GM23338 (cell line): ENCODE measurements around the gene C2orf81. TPM values are rescaled to one million over a fixed set of nuclear protein-coding genes. Genes with fewer than 3 reads are reported as not detected.
"Not testable (repeated sequence)": the region's sequence is repeated elsewhere in the genome, so short reads cannot be mapped to it uniquely, and the experiment has no call there.

ENCODE experiments used
- ATAC-seq: fragments of 200-7000 bp; cut with Tn5 transposase; 3 replicates; pipeline ENCODE4 v1.9.1; 2020
- DNase-seq: peaks from one replicate; pipeline ENCODE4 v3.0.0-alpha.2; 2015; ENCODE audit warnings: low spot score
- H2AFZ ChIP-seq: fragments of 200-600 bp; sonication (generic); 2 replicates; pipeline ENCODE4 v1.8.0; 2016; ENCODE audit warnings: antibody characterized with exemption, mild to moderate bottlenecking, moderate library complexity
- H3F3A ChIP-seq: fragments of 200-600 bp; sonication (generic); replicated peaks from 2 replicates; pipeline ENCODE4 v1.8.0; 2017; ENCODE audit warnings: antibody characterized with exemption, mixed run types, low read depth
- H3K27ac ChIP-seq: fragments of 200-600 bp; sonication (generic); 2 replicates; pipeline ENCODE4 v1.6.1; 2016; ENCODE audit warnings: low read depth
- H3K27me3 ChIP-seq: fragments of 200-600 bp; sonication (generic); 2 replicates; pipeline ENCODE4 v1.8.0; 2016; ENCODE audit warnings: mild to moderate bottlenecking, mixed run types, moderate library complexity; ENCODE audit not compliant: insufficient read depth
- H3K36me3 ChIP-seq: fragments of 200-600 bp; sonication (generic); 2 replicates; pipeline ENCODE4 v1.8.0; 2016; ENCODE audit warnings: mild to moderate bottlenecking; ENCODE audit not compliant: insufficient read depth
- H3K4me1 ChIP-seq: fragments of 200-600 bp; sonication (generic); 2 replicates; pipeline ENCODE4 v1.8.0; 2016; ENCODE audit warnings: mild to moderate bottlenecking, moderate library complexity; ENCODE audit not compliant: insufficient read depth
- H3K4me2 ChIP-seq: fragments of 200-600 bp; sonication (generic); 2 replicates; pipeline ENCODE4 v1.7.1; 2017; ENCODE audit warnings: mixed run types
- H3K4me3 ChIP-seq: fragments of 200-600 bp; sonication (generic); 2 replicates; pipeline ENCODE4 v1.6.1; 2016; ENCODE audit warnings: mixed run types
- H3K79me2 ChIP-seq: fragments of 200-600 bp; sonication (generic); replicated peaks from 2 replicates; pipeline ENCODE4 v1.8.0; 2017; ENCODE audit warnings: mild to moderate bottlenecking; ENCODE audit not compliant: insufficient read depth
- H3K9me2 ChIP-seq: fragments of 200-600 bp; sonication (generic); 2 replicates; pipeline ENCODE4 v1.8.0; 2017; ENCODE audit not compliant: insufficient read depth
- H4K20me1 ChIP-seq: fragments of 200-600 bp; sonication (generic); replicated peaks from 2 replicates; pipeline ENCODE4 v1.8.0; 2017; ENCODE audit warnings: mild to moderate bottlenecking; ENCODE audit not compliant: insufficient read depth
- H3K27ac Mint-ChIP-seq: 2 replicates; pipeline ENCODE4 v1.8.0; 2020; ENCODE audit warnings: inconsistent platforms, mild to moderate bottlenecking, moderate library complexity, mixed read lengths
- H3K27me3 Mint-ChIP-seq: 3 replicates; pipeline ENCODE4 v1.8.0; 2022; ENCODE audit warnings: low read depth, mild to moderate bottlenecking, moderate library complexity, mixed read lengths, inconsistent platforms; ENCODE audit not compliant: insufficient read depth, poor library complexity
- H3K36me3 Mint-ChIP-seq: 3 replicates; pipeline ENCODE4 v1.8.0; 2021; ENCODE audit warnings: low read depth, mild to moderate bottlenecking, inconsistent platforms, moderate library complexity, mixed read lengths
- H3K4me1 Mint-ChIP-seq: 3 replicates; pipeline ENCODE4 v1.8.0; 2020; ENCODE audit warnings: mild to moderate bottlenecking, inconsistent platforms, mixed read lengths
- H3K4me3 Mint-ChIP-seq: 3 replicates; pipeline ENCODE4 v1.8.0; 2021; ENCODE audit warnings: moderate library complexity, mild to moderate bottlenecking, inconsistent platforms, mixed read lengths
- H3K9me3 Mint-ChIP-seq: 3 replicates; pipeline ENCODE4 v1.8.0; 2020; ENCODE audit warnings: moderate library complexity, mild to moderate bottlenecking, inconsistent platforms, mixed read lengths
- ETS1 ChIP-seq: IDR thresholded peaks from 2 replicates; pipeline ENCODE4 v1.6.1; 2016; ENCODE audit warnings: antibody characterized with exemption
- EZH2 ChIP-seq: fragments of 200-600 bp; sonication (generic); IDR thresholded peaks from one replicate; pipeline ENCODE4 v1.8.0; 2017; ENCODE audit warnings: antibody characterized with exemption, mild to moderate bottlenecking, low read depth; ENCODE audit not compliant: unreplicated experiment
- polyA plus RNA-seq: library from polyadenylated mRNA; unstranded; fragments of >200 nt; fragmentation: Nextera tagmentation; extraction: Ambion mirVana; gene quantifications from 2 replicates; pipeline ENCODE4 v1.2.1, GENCODE V29; 2016
- total RNA-seq: library from RNA; depleted of rRNA; stranded (reverse); fragments of >200 nt; shearing (Covaris generic); gene quantifications from 2 replicates; pipeline ENCODE4 v1.2.3, GENCODE V29; 2014
- TF ChIP-seq, protein P1 (sequence below): fragments of 250-450 bp; sonication (Bioruptor Pico); IDR thresholded peaks from 2 replicates; pipeline ENCODE4 v1.5.0; 2020; ENCODE audit warnings: mild to moderate bottlenecking, moderate library complexity

The C2orf81 gene
- total and polyA plus RNA-seq, 2 experiments from 2014 or later = 3.8 to 4.6 TPM

DNA sequence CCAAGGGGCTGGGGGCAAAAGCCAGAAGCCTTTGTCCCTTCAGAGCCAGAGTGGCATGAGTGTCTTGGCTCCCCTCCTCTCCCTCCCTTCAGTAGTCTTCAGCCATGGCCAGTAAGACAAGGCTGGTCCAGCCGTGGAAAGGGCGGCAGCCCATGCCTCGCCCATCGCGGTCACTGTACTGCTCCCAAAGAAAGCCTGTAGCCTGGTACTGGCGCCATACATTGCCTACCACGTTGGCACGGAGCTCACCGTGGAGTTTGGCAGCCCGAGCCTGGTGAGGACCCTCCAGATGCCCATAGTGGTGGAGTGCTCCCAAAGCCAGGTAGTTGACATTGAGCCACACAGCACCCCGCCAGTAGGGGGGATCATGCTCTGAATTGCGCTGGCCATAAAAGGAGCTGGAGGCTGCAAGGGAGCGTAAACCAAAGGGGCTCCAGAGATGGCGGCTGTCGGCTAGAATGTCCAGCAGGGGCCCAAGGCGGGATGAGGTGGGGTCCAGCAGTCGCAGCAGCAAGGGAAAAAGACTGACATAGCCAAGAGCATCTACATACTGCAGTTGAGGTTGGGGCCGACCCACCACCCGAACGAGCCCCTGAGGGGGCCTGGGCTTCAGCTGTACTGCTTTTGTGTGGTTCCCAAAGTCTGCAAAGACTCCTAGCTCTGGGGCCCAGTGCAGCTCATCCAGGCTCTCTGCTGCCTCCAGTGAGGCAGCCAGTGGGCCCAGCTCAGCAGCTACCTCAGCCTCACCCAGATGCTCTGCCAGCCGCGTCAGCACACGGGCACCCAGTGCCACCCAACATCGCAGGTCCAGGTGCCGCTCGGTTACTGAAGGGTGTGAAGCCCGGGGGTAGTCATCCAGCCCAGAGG, 40.0 kb upstream of the C2orf81 start (continued):
- TF ChIP-seq, protein P1, sequence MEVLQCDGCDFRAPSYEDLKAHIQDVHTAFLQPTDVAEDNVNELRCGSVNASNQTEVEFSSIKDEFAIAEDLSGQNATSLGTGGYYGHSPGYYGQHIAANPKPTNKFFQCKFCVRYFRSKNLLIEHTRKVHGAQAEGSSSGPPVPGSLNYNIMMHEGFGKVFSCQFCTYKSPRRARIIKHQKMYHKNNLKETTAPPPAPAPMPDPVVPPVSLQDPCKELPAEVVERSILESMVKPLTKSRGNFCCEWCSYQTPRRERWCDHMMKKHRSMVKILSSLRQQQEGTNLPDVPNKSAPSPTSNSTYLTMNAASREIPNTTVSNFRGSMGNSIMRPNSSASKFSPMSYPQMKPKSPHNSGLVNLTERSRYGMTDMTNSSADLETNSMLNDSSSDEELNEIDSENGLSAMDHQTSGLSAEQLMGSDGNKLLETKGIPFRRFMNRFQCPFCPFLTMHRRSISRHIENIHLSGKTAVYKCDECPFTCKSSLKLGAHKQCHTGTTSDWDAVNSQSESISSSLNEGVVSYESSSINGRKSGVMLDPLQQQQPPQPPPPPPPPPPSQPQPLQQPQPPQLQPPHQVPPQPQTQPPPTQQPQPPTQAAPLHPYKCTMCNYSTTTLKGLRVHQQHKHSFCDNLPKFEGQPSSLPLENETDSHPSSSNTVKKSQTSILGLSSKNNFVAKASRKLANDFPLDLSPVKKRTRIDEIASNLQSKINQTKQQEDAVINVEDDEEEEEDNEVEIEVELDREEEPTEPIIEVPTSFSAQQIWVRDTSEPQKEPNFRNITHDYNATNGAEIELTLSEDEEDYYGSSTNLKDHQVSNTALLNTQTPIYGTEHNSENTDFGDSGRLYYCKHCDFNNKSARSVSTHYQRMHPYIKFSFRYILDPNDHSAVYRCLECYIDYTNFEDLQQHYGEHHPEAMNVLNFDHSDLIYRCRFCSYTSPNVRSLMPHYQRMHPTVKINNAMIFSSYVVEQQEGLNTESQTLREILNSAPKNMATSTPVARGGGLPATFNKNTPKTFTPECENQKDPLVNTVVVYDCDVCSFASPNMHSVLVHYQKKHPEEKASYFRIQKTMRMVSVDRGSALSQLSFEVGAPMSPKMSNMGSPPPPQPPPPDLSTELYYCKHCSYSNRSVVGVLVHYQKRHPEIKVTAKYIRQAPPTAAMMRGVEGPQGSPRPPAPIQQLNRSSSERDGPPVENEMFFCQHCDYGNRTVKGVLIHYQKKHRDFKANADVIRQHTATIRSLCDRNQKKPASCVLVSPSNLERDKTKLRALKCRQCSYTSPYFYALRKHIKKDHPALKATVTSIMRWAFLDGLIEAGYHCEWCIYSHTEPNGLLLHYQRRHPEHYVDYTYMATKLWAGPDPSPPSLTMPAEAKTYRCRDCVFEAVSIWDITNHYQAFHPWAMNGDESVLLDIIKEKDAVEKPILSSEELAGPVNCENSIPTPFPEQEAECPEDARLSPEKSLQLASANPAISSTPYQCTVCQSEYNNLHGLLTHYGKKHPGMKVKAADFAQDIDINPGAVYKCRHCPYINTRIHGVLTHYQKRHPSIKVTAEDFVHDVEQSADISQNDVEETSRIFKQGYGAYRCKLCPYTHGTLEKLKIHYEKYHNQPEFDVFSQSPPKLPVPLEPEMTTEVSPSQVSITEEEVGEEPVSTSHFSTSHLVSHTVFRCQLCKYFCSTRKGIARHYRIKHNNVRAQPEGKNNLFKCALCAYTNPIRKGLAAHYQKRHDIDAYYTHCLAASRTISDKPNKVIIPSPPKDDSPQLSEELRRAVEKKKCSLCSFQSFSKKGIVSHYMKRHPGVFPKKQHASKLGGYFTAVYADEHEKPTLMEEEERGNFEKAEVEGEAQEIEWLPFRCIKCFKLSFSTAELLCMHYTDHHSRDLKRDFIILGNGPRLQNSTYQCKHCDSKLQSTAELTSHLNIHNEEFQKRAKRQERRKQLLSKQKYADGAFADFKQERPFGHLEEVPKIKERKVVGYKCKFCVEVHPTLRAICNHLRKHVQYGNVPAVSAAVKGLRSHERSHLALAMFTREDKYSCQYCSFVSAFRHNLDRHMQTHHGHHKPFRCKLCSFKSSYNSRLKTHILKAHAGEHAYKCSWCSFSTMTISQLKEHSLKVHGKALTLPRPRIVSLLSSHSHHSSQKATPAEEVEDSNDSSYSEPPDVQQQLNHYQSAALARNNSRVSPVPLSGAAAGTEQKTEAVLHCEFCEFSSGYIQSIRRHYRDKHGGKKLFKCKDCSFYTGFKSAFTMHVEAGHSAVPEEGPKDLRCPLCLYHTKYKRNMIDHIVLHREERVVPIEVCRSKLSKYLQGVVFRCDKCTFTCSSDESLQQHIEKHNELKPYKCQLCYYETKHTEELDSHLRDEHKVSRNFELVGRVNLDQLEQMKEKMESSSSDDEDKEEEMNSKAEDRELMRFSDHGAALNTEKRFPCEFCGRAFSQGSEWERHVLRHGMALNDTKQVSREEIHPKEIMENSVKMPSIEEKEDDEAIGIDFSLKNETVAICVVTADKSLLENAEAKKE (CRISPR knock-in tag) = no peak
- no peak for TF ChIP-seq EZH2
- no peak for TF ChIP-seq ETS1

GRCh38 chr2:74460187-74460586, 38.8 kb upstream of the C2orf81 start:
- not testable (repeated sequence) for H3K9me2 ChIP-seq, H3K4me2 ChIP-seq, DNase-seq, H3K36me3 ChIP-seq, H3K4me3 ChIP-seq, H3K27ac Mint-ChIP-seq, H2AFZ ChIP-seq, H3K27me3 ChIP-seq, H4K20me1 ChIP-seq, H3K27ac ChIP-seq, H3K9me3 Mint-ChIP-seq, ATAC-seq
- peaks cover 17% of the 10 kb centered on the region for H3K36me3 Mint-ChIP-seq
- H3K79me2 ChIP-seq = peaks cover 15% of the 10 kb centered on the region
- peaks cover 26% of the 10 kb centered on the region for H3K27me3 Mint-ChIP-seq
- peaks cover 35% of the 10 kb centered on the region for H3K4me1 Mint-ChIP-seq
- H3K4me3 Mint-ChIP-seq = peak overlapping the region; percentile 94; the same call in 2 of the 3 replicates
- H3K4me1 ChIP-seq = peaks cover 17% of the 10 kb centered on the region
- H3F3A ChIP-seq = peaks cover 12% of the 10 kb centered on the region; the same call in 1 of the 2 replicates

DNA sequence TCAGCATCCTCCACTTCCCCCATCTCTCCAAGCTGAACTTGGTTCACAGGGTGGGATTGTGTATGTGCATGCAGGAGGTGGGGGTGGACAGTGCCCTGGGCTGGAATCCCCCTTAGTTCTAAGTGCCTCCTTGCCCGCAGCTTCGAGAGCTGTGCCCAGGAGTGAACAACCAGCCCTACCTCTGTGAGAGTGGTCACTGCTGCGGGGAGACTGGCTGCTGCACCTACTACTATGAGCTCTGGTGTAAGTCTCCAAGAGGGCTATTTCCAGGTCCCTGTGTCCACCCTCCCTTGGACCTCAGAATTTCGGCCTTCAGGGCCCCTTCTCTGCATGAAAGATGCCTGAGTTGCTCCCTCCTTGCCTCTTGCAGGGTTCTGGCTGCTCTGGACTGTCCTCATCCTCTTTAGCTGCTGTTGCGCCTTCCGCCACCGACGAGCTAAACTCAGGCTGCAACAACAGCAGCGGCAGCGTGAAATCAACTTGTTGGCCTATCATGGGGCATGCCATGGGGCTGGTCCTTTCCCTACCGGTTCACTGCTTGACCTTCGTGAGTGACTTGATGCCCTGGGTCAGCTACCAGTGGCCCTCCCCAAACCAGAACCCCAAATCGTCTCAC, 38.2 kb upstream of the C2orf81 start:
- ATAC-seq, DNase-seq, H2AFZ ChIP-seq, H3K9me2 ChIP-seq, H4K20me1 ChIP-seq, H3K27me3 ChIP-seq, H3K9me3 Mint-ChIP-seq, H3K27ac ChIP-seq, H3K36me3 ChIP-seq: not testable (repeated sequence)
- Histone ChIP-seq H3K4me3 (peak overlapping the region; percentile 99; the same call in 1 of the 2 replicates), H3K4me1 (peaks cover 17% of the 10 kb centered on the region), H3K79me2 (peaks cover 15% of the 10 kb centered on the region), H3F3A (peaks cover 12% of the 10 kb centered on the region; the same call in 1 of the 2 replicates), H3K4me2 (peak overlapping the region; percentile 97)
- peak overlapping the region; percentile 43; the same call in 1 of the 2 replicates for H3K27ac Mint-ChIP-seq
- peaks cover 31% of the 10 kb centered on the region for H3K27me3 Mint-ChIP-seq
- peaks cover 36% of the 10 kb centered on the region for H3K4me1 Mint-ChIP-seq
- H3K4me3 Mint-ChIP-seq = peak overlapping the region; percentile 94
- peaks cover 17% of the 10 kb centered on the region for H3K36me3 Mint-ChIP-seq
